Measurements from ENCODE around the gene PSORS1C2. TPM values are rescaled to one million over a fixed set of nuclear protein-coding genes. Genes with fewer than 3 reads are reported as not detected.
"Not testable (repeated sequence)": the region's sequence is repeated elsewhere in the genome, so short reads cannot be mapped to it uniquely, and the experiment has no call there.

The PSORS1C2 gene
- polyA plus RNA-seq, 1 donor (not counting 4 experiments of a cell fraction or from before 2014, with no cell fraction given), result not detected

- H3K27me3 ChIP-seq (ENCODE audit: control insufficient read depth, extremely low read depth, insufficient read depth, low read length), result no peaks in the 10 kb centered on the region
- H3K9ac ChIP-seq (ENCODE audit: control insufficient read depth, extremely low read depth, insufficient read depth, low read length), result no peak overlapping the region
- H3K27ac ChIP-seq (ENCODE audit: control insufficient read depth, insufficient read depth, low read length), result no peak overlapping the region
- H4K20me1 ChIP-seq (ENCODE audit: control insufficient read depth, extremely low read depth, insufficient read depth, low read length), result no peaks in the 10 kb centered on the region
- H3K79me2 ChIP-seq (ENCODE audit: control insufficient read depth, insufficient read depth, low read length), result no peaks in the 10 kb centered on the region
- DNase-seq (ENCODE audit: low read depth, low spot score), result no peak
- TF ChIP-seq EZH2 (IDR thresholded peaks at IDR 0.05; ENCODE audit: low read length) (no peak), CTCF (optimal IDR thresholded peaks at IDR 0.05 in 1 of 3, IDR thresholded peaks at IDR 0.05 in 1 of 3, conservative IDR thresholded peaks at IDR 0.05 in 1 of 3; ENCODE audit: extremely low read depth in 1 of 3, insufficient read depth in 2 of 3, low read length in 3 of 3) (no peak)
- H3K9me1 ChIP-seq (ENCODE audit: control insufficient read depth, extremely low read depth, insufficient read depth, low read length), result no peaks in the 10 kb centered on the region
- H3K4me3 ChIP-seq (ENCODE audit: control insufficient read depth in 2 of 3, extremely low read depth in 1 of 3, insufficient read depth in 2 of 3, low read depth in 1 of 3, low read length in 3 of 3), result no peak overlapping the region
- H3K4me2 ChIP-seq (ENCODE audit: control insufficient read depth, extremely low read depth, insufficient read depth, low read depth, low read length), result no peak overlapping the region
- dilution Hi-C loops (cut with MboI; ENCODE audit: extremely low pct_ligation_motif_present, low sequenced_read_pairs), result no loop called here
- no peak for FAIRE-seq
- H3K36me3 ChIP-seq (ENCODE audit: control insufficient read depth in 2 of 2, extremely low read depth in 1 of 2, insufficient read depth in 2 of 2, low read length in 2 of 2), result no peaks in the 10 kb centered on the region
- peaks cover 11% of the 10 kb centered on the region for H3K4me1 ChIP-seq (ENCODE audit: control insufficient read depth, extremely low read depth, insufficient read depth, low read length)
- no peaks in the 10 kb centered on the region for H3K9me3 ChIP-seq (ENCODE audit: control insufficient read depth, low read depth, low read length)
- no peak overlapping the region for H2AFZ ChIP-seq (ENCODE audit: control insufficient read depth, low read length)
These were observed 32.3 kb upstream of the PSORS1C2 start for GRCh38 chr6:31170987-31171671.

GRCh38 chr6:31170600-31170881 is 31.7 kb upstream of the PSORS1C2 start, which contains the start of gene POU5F1:
TSS of gene POU5F1 (minus strand) at chr6:31170682. CDS start at chr6:31170620, 62 bp downstream.
- H3K4me1 ChIP-seq (ENCODE audit: control insufficient read depth, extremely low read depth, insufficient read depth, low read length), result peaks cover 8% of the 10 kb centered on the region
- no peak within 1 kb of the TSS for H3K9ac ChIP-seq (ENCODE audit: control insufficient read depth, extremely low read depth, insufficient read depth, low read length)
- H3K9me1 ChIP-seq (ENCODE audit: control insufficient read depth, extremely low read depth, insufficient read depth, low read length), result no peaks in the 10 kb centered on the region
- H3K36me3 ChIP-seq (ENCODE audit: control insufficient read depth in 2 of 2, extremely low read depth in 1 of 2, insufficient read depth in 2 of 2, low read length in 2 of 2), result no peaks in the 10 kb centered on the region
- H3K4me3 ChIP-seq (ENCODE audit: control insufficient read depth in 2 of 3, extremely low read depth in 1 of 3, insufficient read depth in 2 of 3, low read depth in 1 of 3, low read length in 3 of 3), result no peak within 1 kb of the TSS
- no peak within 1 kb of the TSS for H2AFZ ChIP-seq (ENCODE audit: control insufficient read depth, low read length)
- FAIRE-seq (no peak), DNase-seq (ENCODE audit: low read depth, low spot score) (no peak)
- no peaks in the 10 kb centered on the region for H3K79me2 ChIP-seq (ENCODE audit: control insufficient read depth, insufficient read depth, low read length)
- no peaks in the 10 kb centered on the region for H3K9me3 ChIP-seq (ENCODE audit: control insufficient read depth, low read depth, low read length)
- no peak within 1 kb of the TSS for H3K4me2 ChIP-seq (ENCODE audit: control insufficient read depth, extremely low read depth, insufficient read depth, low read depth, low read length)
- H3K27me3 ChIP-seq (ENCODE audit: control insufficient read depth, extremely low read depth, insufficient read depth, low read length), result no peaks in the 10 kb centered on the region
- H3K27ac ChIP-seq (ENCODE audit: control insufficient read depth, insufficient read depth, low read length), result no peak within 1 kb of the TSS
- dilution Hi-C loops (cut with MboI; ENCODE audit: extremely low pct_ligation_motif_present, low sequenced_read_pairs), result no loop called here
- no peaks in the 10 kb centered on the region for H4K20me1 ChIP-seq (ENCODE audit: control insufficient read depth, extremely low read depth, insufficient read depth, low read length)
- TF ChIP-seq EZH2 (IDR thresholded peaks at IDR 0.05; ENCODE audit: low read length) (no peak), CTCF (optimal IDR thresholded peaks at IDR 0.05 in 1 of 3, IDR thresholded peaks at IDR 0.05 in 1 of 3, conservative IDR thresholded peaks at IDR 0.05 in 1 of 3; ENCODE audit: extremely low read depth in 1 of 3, insufficient read depth in 2 of 3, low read length in 3 of 3) (no peak)

GRCh38 chr6:31169858-31170599 is 31.2 kb upstream of the PSORS1C2 start:
- dilution Hi-C loops (cut with MboI; ENCODE audit: extremely low pct_ligation_motif_present, low sequenced_read_pairs), result not testable (repeated sequence)

More at GRCh38 chr6:31169858-31170599, 31.2 kb upstream of the PSORS1C2 start:
- H3K9me3 ChIP-seq (ENCODE audit: control insufficient read depth, low read depth, low read length); H4K20me1 ChIP-seq (ENCODE audit: control insufficient read depth, extremely low read depth, insufficient read depth, low read length); H3K27me3 ChIP-seq (ENCODE audit: control insufficient read depth, extremely low read depth, insufficient read depth, low read length); H3K9me1 ChIP-seq (ENCODE audit: control insufficient read depth, extremely low read depth, insufficient read depth, low read length); H3K9ac ChIP-seq (ENCODE audit: control insufficient read depth, extremely low read depth, insufficient read depth, low read length); H3K4me3 ChIP-seq (ENCODE audit: control insufficient read depth in 2 of 3, extremely low read depth in 1 of 3, insufficient read depth in 2 of 3, low read depth in 1 of 3, low read length in 3 of 3); H2AFZ ChIP-seq (ENCODE audit: control insufficient read depth, low read length); H3K36me3 ChIP-seq (ENCODE audit: control insufficient read depth in 2 of 2, extremely low read depth in 1 of 2, insufficient read depth in 2 of 2, low read length in 2 of 2); DNase-seq (ENCODE audit: low read depth, low spot score); H3K4me1 ChIP-seq (ENCODE audit: control insufficient read depth, extremely low read depth, insufficient read depth, low read length); H3K79me2 ChIP-seq (ENCODE audit: control insufficient read depth, insufficient read depth, low read length); FAIRE-seq; H3K27ac ChIP-seq (ENCODE audit: control insufficient read depth, insufficient read depth, low read length); H3K4me2 ChIP-seq (ENCODE audit: control insufficient read depth, extremely low read depth, insufficient read depth, low read depth, low read length): not testable (repeated sequence)

All from keratinocyte (primary cell).